EH (cell line): ENCODE results near the gene MLN.
"Not testable (repeated sequence)": the region's sequence is repeated elsewhere in the genome, so short reads cannot be mapped to it uniquely, and the experiment has no call there.

Experiments used
- DNase-seq: peaks from one replicate; pipeline ENCODE4 v3.0.0-alpha.2; 2015; ENCODE audit warnings: low read depth

MLN gene

DNA sequence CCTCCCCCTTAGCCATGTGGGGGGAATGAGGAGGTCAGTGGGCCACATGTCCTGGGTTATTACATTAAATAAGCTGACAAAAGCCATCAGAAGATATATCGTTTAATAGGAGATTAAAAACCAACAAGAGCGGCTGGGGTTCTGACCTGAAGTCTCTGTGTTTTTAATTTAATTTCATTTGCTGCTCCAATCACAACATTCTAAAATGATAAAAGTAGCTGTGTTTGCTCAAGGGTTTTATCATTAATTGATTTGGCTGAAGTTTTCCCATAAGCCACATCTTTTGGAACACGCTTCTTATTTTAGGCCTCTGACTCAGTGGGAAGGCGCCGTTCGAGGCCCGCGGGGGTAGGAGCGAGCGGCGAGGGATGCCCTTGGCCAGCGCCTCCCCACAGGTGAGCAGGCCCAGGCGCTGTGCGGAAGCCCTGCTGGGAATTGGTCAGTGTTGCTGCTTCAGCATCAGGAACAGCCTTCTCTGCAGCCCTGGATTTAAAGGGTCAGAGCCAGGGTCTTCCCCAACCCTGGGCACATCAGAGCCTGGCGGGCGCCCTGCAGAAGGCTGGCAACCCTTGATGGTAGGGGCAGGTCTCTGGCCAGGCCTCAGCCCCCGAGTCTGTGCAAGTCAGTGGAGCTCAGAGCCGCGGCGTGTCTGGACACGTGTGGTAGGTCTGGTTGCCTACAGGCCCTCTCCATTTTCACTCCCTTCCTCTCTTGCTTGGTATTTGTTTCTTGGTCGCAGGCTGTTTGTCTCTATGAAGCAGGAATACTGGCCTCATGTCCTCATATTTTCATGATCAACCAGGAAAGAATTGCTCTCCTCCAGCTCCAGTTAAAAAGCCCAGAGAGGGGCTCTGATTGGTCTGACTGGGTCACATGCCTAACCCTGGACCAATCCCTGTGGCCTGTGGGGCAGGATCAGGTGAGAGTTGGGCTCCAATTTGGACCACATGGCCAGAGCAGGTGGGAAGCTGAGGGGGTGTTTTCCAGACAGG lies 30.9 kb upstream of the MLN start:
- DNase-seq, result no peak

DNA sequence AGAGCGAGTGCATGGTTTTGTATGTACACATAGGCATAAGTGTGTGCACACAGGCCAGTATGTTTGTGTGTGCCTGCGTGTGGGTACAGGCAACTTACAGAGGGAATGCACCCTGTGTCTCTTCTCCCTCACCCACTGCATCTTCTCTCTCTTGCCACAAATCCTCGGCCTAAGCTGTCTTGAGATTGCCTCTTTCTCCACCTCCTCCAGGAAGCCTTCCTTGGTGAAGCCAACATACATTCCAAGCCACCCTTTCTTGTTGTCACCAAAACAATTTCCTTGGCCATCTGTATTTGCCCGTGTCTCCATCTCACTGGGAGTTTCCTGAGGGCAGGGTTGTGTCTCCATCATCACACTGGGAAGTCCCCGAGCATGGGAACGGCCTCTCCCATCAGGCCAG lies 29.8 kb upstream of the MLN start:
- DNase-seq, result no peak

DNA sequence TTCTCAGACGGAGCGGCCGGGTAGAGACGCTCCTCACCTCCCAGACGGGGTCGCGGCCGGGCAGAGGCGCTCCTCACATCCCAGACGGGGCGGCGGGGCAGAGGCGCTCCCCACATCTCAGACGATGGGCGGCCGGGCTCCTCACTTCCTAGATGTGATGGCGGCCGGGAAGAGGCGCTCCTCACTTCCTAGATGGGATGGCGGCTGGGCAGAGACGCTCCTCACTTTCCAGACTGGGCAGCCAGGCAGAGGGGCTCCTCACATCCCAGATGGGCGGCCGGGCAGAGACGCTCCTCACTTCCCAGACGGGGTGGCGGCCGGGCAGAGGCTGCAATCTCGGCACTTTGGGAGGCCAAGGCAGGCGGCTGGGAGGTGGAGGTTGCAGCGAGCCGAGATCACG lies 29.0 kb upstream of the MLN start:
- not testable (repeated sequence) for DNase-seq

DNA sequence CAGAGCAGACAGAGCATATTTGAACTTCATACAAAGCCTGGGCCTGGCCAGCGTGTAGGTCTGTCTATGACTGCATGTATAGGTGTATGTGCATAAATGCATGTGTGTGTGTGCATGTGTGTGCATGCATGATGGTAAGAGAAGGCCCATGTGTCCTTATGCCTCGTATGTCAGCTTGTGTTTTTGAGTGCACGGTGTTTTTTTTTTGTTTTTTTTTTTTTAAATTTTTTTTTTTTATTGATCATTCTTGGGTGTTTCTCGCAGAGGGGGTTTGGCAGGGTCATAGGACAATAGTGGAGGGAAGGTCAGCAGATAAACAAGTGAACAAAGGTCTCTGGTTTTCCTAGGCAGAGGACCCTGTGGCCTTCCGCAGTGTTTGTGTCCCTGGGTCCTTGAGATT lies 27.9 kb upstream of the MLN start:
- DNase-seq, result not testable (repeated sequence)

DNA sequence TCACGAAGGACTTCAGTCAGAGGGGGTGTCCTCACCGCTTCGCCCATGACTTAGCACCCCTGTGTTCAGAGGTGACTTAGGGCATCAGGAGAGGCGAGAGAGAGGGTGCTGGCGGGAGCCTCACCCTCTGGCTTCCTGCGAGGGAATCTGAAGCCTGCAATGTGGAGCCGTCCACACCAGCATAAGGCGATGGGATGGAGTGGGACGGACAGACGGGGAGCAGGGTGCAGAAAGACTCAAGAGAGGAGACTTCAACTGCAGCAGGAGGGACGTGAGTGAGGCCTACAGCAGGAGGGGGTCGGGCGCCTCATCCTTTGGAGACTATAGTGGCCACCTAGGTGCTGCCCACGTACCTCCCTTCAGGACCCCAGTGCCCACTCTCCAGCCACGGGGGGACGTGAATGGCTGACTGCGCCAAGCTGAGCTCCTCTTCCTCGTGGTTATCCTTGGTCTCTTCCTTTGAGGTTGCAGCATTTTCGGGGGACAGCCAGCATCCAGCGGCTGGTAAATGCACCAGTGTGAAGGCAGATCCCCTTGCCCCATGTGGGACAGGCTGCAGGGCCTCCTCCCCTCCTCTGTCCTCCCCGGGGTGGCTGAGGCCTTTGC lies 26.9 kb upstream of the MLN start:
- no peak for DNase-seq

DNA sequence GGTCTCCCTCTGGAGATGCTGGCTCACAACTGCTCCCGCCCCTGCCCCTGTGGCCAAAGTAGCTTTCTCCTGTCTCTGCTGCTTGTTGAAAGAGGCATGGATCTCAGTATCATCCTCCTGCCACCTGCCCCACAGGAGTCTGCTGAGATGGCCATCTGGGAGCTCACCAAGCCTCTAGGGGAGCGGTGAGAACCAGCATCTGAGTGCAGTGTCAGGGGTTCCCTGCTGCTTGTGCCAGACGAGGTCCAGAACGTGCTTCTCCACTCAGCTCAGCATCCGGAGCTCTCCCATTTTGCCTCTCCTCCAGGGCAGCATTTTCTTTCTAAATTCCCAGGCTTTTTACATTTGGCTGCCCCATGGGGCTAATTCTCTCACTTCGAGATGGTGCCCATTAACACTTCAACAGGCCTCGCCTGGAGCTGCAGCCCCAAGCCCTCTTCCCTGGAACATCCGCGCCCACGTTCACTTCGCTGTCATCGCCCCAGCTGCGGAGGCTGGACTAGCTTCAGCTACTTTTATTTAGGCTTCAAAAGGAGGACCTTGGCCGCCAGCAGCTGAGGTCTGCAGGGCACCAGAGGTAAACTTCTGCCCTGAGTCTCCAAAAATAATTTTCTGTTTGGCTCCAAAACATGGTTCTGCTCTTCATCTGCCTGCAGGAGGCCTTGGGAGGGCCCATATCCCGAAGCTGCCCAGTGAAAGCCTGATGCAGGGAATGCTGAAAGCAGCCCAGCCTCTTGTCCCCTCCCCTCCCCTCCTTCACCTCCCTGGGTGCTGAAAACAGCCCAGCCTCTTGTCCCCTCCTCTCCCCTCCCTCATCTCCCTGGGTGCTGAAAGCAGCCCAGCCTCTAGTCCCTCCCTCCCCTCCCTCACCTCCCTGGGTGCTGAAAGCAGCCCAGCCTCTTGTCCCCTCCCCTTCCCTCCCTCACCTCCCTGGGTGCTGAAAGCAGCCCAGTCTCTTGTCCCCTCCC lies 25.2 kb upstream of the MLN start:
- DNase-seq, result peak; percentile 49

DNA sequence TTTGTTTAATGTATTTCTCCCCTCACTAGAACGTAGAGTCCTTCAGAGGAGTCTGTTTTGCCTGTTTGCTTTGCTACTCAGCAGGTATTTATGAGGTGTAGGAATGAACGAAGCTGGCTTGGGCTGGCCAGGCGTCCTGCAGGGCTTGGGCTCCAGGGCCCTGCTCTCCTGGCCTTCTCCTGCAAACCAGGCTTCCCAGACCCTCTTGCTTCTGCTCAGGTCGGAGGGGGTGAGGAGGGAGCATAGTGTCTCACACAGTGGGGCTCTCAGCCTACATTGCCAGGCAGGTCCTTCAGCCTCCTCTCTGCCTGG lies 24.6 kb upstream of the MLN start:
- no peak for DNase-seq

DNA sequence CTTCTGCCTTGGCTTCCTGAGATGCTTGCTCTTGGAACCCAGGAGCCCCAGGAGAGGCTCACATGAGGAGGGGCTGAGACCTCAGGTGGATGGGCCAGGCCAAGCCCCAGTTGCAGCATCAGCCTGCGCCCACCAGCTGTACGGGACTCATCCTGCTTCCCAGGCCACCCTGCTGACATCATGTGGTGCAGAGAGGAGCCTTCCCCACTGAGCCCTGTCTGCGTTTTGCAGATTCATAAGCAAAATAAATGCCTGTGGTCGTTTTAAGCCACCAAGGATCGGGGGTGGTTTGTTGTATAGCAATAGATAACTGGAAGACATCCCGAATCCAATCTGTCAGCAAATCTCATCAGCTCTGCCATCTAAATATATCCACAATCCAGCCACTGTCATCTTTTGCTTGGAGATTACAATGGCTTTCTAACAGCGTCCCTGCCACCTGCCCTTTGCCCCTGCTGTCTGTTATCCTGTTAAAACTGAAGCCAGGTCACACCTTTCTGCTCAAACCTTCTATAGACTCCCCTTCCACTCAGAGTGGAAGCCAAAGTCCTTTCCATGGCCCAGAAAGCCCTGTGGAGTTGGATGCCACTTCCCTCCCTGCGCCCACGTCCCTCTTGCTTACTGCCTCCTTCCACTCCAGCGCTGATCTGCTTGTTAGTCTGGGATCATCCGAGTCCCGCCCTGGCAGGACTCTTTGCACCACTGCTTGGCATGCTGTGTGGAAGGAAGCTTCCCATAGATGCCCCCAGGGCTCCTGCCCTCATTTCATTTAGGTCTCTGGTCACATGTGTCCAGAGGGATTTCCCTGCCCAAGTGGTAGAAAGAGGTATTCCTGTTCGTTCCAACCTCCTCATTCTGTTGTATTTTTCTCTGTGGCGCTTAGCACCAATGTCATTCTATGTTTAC lies 24.0 kb upstream of the MLN start:
- peak; percentile 74 for DNase-seq

DNA sequence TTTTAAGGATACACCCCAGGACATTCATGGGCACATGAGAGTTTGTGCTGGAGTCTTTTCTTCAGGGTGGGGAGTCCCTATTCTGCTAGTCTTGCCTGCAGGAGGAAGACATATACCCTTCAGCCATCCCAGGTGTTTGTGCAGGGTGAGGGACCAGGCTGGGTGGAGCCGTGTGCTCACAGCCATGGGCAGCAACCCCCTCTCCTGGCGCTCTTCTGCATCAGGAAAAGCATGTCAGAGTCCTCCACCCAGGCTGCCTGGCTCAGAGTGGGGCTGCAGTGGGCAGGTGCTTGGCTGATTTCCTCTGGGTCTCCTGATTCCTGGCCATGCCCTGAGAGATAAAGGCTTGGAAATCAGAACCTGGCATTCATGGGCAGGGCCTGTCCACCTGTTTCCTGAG lies 22.7 kb upstream of the MLN start:
- no peak for DNase-seq

DNA sequence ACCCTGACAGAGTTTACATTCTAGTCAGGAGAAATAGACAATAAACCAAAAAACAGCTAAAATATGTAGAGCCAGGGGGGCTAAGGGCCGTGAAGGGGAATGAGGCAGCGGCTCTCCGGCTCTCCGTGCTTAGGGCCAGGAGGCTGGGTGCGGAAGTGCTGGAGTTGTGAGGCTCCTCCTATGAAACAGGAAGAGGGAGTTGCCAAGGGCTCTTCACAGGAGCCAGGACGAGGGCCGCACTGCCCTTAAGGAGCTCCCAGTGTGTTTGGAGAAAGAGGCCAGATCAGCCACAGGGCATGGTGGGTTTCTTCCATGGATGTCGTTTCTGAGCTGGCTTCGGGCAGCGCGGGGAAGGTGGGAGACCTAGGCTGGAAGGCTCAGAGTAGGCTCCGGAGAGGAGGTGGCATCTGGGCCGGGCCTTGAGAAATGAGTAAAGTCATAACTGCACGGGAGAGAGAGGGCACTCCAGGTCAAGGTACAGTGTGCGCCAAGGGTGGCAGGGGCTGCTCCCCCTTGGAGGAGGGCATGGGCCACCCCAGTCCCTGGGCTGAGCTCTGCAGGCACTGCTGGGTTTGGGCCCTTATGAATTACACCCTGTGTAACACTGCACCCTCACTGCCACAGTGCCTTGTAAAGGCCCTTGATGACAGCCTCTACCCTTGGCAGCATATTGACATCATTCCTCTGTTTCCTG lies 20.8 kb upstream of the MLN start:
- DNase-seq, result peak; percentile 56

DNA sequence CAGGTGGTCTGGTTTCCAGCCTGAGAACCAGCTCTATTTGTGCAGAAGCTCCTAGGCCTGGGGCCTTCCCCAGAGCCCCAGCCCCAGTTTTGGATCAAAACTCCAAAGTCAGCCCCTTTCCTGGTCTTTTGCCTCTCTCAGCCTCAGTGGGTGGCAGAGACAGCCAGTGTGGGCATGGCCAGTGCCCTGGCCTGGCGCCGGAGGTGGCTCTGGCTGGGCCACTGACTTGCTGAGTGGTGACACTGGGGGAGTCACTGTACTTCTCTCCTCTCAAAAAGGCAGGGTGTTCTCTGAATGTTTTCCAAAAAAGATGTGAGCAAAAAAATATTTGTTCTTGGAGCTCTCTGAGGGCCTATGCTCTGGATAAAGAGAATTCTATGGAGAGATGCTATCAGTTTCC lies 20.0 kb upstream of the MLN start:
- DNase-seq, result no peak

DNA sequence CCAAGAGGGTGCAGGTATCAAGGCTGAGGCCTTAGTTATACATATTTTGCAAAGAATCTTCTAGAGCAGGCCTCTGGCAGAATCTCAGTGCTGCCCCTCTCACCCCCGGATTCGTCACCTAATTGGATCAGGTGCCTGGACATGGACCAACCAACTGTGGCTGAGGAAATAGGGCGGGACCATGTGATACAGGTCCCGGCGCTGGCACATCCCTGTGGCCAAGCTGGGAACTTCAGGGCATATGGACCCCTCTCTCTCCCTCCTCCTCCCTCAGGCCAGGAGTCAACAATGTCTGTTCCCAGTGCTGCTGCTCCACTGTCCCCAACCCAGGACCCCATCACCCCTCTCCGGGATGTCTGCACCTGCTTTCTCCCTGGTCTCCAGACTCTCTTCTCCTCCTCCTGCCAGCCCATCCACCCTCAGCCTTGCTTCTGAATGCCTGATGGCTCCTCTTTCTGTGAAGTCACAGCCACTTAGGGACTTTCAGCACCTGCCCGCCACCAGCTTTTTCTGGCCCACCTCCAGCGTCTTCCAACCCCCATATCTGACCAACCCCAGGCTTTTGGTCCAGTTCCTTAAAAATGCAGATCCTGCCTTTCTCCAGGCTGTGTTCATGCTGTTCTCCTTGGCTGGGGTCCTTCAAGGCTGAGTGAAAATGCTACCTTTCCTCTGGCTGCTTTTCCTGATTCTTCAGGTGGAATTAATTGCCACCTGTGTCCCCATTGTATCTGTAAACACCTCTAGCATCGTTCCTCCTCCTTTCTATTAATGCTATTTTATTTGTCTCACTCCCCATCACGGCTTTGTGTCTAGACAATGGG lies 19.0 kb upstream of the MLN start:
- peak; percentile 46 for DNase-seq

DNA sequence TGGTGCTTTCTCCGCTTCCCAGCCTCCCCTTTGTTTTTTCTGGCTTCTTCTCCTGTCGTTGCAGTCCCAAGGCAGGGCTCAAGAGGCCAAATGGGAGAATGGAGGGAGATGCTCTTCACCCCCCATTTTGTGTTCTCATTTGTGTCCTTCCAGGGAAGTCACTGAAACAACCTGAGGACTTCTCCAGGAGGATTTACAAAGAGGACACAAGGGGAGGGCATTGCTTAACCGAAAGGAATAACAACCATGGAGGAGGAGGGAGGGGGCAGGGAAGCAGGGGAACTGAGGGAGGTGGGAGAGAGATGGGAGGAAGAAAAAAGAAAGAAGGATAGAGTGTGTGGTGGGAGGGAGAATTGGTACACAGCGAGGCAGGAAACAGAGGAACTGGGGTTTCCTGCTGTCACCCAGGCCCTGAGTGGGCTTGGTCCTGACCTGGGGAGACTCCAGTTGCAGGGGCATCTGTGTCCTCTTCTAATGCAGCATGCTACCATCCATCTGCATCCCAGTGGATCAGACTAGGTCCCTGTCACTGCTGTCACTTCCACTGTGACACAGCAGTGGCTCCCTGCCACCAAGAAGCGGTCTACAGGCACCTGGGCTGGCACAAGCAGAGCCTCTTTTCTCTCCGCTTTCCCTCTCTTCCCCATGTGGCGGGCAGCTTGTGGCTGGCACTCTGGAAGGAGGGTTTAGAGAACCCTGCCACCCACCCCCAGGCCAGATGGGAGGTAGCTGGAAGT lies 17.1 kb upstream of the MLN start:
- no peak for DNase-seq

DNA sequence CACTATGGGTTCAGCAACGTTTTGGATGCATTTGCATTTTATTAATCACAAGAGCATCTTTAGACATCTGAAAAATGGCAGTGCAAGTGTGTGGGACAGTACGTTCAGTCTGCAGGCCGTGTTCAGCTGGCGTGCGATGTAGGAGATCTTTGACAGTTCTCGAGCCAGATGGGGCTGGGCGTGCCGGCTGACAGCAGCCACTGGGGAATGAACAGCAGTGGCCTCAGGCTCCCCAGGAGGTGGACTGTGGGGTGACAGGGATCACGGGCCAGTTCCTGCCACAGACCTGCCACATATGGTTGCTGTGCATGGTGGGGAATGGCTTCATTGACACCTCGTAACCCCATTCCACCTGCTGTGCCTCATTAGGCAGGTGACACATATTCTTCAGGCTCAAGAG lies 16.4 kb upstream of the MLN start:
- DNase-seq, result no peak

DNA sequence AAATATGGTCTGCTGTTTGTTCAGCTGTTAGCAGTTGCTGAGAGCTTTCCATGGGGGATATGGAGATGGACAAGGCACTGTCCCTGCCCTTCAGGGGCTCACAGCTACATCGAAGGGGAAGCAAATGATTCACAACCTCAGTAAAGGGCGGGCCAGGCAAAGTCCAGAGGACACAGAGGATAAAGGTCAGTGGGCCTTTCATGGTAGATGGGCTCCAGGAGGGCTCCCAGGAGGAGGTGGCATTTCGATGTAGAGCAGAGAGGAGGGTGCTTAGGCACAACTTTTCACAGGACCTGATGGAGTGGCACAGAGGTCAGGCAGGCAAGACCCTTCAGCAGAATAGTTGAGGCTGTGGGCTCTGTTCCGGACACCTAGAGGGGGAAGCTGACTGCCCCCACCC lies 15.2 kb upstream of the MLN start:
- DNase-seq, result no peak

DNA sequence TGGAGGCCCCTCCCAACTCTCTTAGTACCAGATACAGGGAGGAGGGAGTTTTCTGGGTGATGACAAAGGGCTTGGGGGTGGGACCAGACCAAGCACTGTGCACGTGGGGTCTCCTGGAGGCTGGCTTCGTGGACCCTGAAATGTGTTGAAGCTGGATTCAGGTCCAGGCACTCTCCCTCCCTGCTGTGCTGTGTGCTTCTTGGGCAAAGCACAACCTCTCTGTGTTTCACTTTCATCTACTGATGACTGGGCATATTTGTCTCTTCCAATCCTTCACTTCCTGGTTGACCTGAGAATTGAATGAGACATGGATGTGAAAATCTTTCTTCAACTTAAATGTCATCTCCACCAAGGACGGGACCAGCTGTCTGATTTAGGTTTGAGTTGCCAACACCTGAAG lies 14.5 kb upstream of the MLN start:
- no peak for DNase-seq

DNA sequence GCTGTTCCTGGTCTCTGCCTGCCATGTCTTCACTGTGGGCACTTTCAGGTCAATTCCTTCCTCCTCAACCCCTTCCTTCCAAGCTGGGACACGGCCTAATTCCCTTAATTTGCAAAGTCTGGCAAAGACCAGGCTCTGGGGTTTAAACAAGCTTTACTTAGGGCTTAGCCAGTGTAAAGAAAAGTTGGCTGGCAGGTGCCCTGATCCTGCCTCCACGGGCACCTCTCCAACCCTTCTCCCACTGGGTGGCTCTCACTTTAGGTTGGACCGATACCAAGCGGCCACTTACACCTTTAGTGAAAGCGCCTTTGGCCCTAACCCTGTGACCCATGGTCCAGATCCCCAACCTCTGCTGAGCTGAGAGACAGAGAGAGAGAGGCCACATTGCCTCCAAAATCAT lies 13.7 kb upstream of the MLN start:
- DNase-seq, result no peak

DNA sequence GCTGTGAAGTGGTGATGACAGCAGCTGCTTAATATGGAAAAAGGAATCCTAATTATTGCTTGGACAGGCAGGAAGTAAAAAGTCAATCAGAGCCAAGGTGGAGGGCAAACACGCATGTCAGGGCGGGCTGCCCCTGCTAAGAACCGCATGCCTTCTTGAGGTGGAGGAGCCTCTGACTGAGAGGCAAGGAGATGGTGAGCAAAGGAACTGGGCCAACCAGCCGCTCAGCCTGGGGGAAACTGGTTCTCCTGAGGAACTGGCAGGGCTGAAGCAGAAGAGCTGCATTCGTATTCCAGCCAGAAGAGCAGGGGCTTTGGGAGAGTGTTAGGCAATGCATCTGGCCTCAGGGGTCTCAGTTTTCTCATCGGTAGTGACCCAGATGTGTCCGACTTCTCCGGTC lies 13.1 kb upstream of the MLN start:
- no peak for DNase-seq

DNA sequence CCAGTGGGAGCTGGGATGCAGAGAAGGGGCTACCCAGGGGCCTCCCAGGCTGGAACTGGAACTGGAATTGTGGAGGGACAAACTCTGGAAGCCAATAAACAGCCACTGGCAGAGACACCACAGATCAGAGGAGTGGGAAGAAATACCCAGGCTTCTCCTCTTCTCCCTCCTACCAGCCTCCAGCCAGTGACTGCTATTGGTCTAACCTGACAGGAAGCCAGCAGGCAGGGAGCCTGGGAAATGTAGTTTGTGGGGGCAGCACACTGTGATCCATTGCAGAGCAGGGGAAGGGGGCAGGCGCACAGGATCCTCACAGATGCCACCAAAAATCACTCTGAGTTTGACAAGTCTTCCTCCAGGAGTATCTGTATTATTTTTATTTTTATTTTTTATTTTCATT lies 12.1 kb upstream of the MLN start:
- DNase-seq, result peak; percentile 46
